HL-60/S4 (cell line): ENCODE measurements around the gene KCNMA1.

Source experiments
- in situ Hi-C: fragments of 300-500 bp; cut with MboI; formaldehyde crosslinking; loops from 2 replicates; pipeline ENCODE4 v1.14.3; 2022; ENCODE audit warnings: low sequenced_read_pairs

The KCNMA1 gene

DNA sequence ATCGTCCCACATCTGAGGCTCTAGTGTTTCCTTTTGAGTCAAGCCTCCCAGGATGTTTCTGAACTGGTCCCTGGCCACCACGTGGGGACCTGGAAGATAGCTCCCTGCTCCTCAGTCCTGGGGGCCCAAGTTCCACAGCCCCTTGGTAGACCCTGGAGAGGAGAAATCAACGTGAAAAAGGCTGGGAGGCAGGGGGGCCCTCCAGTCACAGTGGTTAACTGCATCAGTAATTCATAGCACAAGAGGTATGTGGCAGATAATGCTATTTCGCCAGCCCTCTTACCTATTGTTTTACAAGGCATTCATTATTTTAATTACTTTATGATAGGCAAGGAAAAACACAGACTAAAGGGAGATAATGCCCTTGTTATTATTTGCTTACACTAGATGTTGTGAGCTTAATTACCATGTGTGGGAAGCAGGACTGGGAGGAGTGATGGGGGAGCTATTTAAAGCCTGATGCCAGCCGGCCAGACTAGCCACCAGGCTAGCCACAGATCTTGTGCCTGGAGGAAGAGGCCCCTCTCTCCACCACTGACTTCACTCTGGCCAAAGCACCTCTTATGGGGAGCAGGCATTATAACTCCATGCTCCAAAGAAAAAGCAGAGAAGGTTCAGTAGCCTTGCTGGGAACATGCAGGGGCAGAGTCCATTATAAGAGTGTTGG is 230.7 kb downstream of the KCNMA1 start:
- in situ Hi-C loops: no loop called here

DNA sequence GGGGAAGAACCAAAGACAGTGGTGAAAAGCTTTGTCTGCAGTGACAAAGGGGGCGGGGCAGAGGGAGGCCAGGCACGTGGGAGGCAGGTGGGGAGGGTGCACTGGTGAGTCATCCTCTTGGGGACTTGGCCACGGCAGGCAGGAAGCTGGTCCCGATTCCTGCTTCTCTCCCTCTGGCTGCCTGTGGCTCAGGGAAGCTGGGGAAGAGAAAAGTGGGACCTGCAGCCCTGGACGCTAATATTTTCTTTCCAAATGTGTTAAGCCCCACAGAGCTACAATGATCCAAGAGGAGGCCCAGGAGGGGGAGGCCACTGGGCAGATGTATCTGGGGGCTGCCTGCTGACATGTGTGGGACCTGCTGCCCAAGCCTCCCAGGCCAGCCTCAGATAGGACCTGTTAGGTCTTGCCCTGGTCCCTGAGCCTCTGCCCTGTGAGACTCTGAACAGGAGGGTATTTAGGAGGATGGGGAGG is 231.8 kb downstream of the KCNMA1 start:
- in situ Hi-C loops: no loop called here

DNA sequence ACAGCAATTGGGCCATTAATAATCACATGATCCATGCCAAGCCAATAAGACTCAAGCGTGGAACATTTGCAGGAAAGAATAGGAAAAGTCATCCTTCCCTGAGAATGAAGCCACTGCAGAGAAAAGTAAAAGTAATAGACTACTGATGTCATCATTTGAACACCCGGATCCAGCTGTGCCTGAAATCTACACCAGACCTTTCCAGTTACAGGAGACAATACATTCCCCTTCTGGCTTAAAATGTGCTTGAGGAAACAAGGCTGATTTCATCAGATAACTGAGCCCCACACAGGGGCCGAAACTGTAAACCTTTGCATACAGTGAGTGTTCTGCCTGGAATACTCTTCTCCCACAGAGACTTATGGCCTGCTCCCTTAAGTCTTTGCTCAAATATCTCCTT is 232.8 kb downstream of the KCNMA1 start:
- in situ Hi-C loops: no loop called here

DNA sequence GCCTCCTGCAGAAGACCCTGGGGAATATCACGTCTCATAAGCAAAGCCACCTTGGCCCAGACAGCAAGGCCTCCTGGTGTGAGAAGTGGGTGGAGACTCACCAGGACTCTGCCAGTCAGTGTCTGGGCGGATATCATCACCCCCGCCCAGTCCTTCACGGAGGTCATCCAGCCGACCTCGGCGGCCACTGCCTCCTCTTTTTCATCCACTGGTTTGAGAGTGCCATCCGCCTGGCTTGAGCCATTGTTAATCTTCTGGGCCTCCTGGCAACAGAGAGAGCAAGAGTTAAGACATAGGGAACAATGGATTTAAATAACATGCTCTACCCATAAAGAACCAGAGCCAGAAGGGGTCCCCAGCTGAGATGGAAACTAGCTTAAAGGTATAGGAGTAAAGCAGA is 233.8 kb downstream of the KCNMA1 start:
- in situ Hi-C loops: no loop called here

DNA sequence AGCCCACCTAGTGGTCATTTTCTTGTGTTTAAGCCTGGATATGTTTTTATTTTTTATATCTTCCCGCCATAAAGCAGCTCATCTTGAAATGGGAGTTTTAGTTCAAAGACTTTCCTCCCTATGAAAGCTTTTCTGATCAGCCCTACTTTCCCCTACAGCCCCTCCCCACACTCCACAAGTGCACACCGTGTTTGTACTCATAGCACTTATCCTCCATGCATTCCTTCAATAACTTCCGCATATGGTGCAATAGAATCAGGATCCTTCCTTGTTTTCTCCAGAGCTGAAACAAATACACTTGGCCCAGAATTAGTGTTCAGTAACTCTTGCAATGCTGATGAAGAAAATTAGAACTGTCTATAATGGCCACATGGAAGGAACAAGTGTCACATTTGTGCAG is 235.9 kb downstream of the KCNMA1 start:
- in situ Hi-C loops: no loop called here

DNA sequence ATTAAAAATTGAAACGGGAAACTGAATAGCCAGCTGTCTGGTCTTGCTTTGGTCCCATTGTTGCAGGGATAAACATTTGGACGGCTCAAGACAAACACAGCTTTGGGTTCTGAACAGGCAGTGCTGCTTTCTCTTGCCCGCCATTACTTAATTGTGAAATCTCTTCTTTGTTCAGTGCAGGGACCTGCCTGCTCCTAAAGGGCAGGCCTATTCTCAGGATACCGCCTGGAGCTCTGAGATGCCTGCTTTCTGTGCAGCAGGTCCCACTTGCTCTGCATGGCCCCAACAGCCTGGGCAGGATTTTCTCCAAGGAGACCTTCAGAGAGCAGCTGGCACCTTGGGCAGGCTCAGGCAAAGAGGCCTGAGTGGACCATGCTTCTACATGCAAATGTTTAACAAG is 237.6 kb downstream of the KCNMA1 start:
- in situ Hi-C loops: no loop called here

DNA sequence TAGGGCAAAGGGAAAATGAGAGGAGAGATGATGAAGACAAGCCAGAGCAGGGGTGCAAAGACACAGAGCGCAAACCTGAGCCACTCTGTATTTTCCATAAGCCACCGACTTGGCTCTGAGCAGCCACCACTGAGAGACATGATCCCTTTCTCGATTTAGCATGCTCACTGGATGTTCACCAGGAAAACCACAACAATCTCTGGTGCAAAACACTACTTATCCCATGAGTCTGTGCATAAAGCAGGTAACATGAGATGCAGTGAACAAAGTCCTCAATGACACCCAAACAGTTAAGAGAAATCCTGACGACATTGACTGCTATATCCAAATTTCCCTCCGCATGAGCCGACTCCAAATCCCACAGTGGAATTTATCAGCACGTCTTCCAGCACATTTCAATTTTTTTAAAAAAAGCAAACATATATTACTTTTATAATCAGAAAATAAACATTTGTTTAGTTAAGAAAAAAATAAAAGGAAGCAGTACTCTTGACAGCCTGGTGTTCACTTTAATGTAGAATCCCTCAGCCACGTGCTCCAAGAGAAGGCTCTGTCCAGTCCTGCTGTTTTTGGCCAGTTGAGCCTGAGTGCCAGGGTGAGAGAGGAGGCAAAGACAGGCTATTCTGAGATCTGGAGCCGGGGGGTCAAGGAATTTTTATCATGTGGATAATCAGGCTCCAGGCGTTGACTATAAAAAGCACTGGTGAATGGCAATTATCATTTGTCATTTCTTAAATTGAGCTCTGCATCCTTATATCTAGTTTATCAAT is 238.4 kb downstream of the KCNMA1 start:
- in situ Hi-C loops: loop anchor here (25.0 kb wide), 2 partner anchors 237 to 238 kb away; partner anchors contain the start of gene KCNMA1

DNA sequence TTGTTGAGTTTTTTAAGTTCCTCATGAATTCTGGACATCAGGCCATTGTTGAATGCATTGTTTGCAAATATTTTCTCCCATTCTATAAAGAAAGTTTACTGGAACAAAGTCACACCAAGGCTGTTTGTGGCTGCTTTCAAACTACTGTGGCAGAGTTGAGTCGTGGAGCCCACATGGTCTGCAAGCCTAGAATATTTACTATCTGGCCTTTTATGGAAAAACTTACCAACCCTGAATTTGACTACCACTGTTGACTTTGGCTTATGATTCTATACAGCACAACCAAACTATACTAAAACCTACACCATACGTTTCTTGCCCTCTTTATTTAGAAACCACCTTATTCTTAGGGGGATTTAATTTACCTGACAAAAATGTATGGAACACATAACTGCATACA is 239.1 kb downstream of the KCNMA1 start:
- in situ Hi-C loops: loop anchor here (25.0 kb wide), 2 partner anchors 236 to 239 kb away; partner anchors contain the start of gene KCNMA1

DNA sequence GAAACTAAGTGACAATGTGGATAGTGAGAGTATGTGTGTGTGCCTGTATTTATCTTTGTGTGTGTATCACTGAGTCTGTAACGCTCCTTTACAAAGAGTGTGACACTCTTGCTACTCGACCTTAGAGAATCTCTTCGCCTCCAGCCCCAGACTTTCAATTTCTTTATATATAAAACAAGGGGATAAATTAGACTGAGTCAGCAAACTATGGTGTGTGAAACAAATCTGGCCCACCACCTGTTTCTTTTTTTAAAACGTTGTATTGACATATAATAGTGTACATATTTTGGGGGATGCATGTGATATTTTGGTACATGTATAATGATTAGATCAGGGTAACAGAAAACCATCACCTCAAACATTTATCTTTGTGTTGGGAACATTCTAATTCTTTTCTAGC is 240.5 kb downstream of the KCNMA1 start:
- in situ Hi-C loops: loop anchor here (25.0 kb wide), 2 partner anchors 235 to 240 kb away; partner anchors contain the start of gene KCNMA1

DNA sequence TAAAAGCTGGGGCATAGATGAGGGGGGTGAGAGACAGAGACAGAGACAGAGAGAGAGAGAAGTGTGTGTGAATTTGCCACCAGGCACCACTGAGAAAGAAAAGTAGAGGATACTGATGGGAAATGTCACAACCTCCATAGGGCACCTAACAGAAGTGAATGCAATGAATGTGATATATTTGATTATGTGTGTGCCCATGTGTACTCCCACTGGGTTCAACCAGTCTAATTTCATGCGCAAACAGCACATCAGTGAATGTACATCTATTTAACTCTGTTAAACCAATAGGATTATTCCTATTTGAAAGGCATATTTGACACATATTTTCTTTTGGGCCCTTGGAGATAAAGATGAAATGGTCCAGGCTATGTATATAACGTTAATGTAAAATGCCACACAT is 241.3 kb downstream of the KCNMA1 start:
- in situ Hi-C loops: loop anchor here (25.0 kb wide), 2 partner anchors 234 to 241 kb away; partner anchors contain the start of gene KCNMA1

DNA sequence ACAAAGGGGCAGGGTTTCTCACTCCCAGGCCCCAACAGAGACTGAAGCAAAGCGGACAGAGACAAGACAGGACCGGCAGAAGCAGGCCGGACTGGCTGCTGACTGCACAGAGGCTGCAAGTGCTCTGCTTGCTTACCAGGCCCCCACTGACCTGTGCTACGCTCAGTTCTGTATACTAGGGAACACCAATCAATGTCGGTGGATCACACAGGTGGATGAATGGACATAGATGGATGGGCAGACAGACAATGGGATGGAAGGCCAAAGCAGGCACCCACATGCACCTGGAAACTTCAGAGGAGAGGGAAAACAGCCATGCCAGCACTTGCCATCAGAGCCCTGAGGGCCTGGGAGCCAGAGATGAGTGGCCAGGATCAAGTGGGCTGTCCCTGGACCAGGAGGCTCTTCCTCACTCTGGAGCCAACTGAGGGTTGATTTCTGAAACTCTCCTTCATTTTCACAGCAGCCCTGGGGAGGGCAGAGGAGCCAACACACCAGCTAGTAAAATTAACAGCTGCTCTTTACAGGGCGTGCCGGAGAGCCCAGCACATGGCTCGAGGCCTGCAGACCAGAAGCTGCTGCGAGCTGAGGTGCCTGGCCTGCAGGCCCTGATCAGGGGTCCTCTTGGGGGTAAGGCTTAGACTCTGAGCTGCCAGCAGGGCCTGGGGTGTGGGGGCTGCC is 243.6 kb downstream of the KCNMA1 start:
- in situ Hi-C loops: loop anchor here (25.0 kb wide), 2 partner anchors 232 to 243 kb away; partner anchors contain the start of gene KCNMA1

DNA sequence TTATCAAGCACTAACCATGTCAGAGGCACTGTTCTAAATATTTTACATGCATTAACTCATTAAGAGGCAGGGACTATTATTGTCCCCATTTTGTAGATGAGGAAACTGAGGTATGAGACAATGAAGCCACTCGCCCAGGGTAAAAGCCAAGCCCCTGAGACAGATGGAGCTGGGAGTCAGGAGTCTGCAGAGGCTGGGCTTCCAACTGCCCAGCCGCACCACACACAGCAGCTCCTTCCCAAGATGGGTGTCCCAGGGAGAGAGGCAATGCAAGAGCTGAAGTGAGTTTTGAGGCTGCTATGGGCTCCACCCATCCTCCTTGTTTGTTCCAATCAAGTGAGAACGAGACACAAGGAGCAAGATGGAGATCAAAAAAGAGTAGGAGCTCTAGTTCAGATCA is 244.2 kb downstream of the KCNMA1 start:
- in situ Hi-C loops: loop anchor here (25.0 kb wide), 2 partner anchors 231 to 244 kb away; partner anchors contain the start of gene KCNMA1

DNA sequence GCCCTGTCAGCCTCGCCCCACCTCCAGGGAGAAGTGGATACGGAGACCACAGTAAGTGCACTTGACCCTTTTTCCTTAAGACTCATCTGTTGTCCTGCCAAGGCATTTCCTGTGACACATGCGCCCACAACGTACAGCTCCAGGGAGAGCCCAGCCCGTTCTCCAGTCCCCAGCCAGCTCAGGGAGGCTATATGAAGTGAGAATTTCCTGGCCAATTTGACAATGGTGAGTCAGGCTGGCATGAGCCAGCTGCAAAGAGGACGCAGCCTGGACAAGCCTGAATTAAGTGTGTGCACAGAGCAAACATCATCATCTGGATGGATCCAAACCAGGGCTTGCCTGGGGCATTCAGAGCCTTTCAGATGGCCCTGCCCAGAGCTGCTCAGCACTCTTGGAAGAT is 244.8 kb downstream of the KCNMA1 start:
- in situ Hi-C loops: loop anchor here (25.0 kb wide), 2 partner anchors 231 to 244 kb away; partner anchors contain the start of gene KCNMA1

DNA sequence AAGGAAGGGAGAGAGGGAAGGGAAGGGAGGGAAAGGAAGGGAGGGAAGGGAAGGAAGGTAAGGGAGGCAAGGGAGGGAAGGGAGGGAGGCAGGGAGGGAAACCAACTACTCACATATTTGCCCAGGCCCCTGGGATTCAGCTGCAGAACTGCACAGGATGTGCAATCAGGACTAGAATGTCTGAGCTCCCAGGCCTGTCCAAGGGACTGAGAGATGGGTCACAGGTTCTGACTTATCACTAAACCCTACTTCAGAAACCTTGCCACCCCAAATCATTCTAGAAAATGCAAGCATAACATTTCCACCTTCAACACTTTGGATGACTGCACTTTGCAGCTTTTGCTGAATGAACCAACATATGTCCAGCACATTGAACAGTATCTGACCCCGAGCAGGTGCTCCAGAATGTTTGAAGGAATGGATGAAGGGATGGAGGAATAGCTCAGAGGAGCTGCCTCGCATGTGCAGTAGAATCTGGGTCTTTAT is 245.3 kb downstream of the KCNMA1 start:
- in situ Hi-C loops: loop anchor here (25.0 kb wide), 2 partner anchors 230 to 245 kb away; partner anchors contain the start of gene KCNMA1

DNA sequence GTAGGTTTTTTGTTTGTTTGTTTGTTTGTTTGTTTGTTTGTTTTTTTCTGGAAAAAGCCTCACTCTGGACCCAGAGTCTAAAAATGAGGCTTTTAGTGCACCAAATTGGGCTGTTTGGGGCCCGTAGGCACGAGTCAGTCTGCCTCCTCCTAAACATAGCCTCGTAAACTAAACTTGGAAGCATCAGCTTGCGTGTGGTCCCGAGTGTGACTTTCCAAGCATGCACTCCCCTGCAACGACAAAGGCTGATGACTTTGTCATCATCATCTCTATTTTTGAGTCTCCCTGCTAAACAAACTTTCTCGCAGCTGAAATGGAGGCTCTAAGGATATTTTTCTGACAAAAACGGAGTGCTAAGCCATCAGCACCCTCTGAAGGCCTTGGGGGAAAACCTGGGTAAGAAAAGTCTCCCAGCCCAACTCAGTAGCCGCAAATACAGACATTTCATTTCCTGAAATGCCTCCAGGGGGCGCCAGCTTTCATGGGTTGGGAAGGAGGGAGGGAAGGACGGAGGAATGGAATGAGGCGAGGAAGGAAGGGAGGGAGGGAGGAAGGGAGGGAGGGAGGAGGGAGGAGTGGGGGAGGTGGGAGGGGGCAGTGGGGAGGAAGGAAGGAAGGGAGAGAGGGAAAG is 245.9 kb downstream of the KCNMA1 start:
- in situ Hi-C loops: loop anchor here (25.0 kb wide), 2 partner anchors 229 to 246 kb away; partner anchors contain the start of gene KCNMA1

DNA sequence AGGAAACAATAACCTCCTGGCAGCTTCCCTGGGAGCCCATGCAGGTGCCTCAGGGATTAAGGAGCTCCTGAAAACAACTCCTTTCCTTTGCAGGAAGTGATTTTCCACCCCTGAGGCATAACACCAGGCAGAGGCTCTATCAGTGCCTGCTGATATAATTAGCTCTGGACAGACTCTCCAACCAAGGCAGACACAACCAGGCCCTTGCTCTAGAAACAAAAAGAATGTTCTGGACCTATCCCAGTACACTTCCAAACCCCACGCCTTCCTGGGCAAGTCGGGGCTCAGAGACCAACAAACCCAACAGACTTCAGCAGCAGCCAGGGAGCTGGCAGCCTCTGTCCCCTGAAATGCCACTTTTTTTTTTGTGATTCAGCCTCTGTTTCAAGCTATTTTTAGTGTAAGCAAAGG is 247.1 kb downstream of the KCNMA1 start:
- in situ Hi-C loops: loop anchor here (25.0 kb wide), 2 partner anchors 228 to 247 kb away; partner anchors contain the start of gene KCNMA1

DNA sequence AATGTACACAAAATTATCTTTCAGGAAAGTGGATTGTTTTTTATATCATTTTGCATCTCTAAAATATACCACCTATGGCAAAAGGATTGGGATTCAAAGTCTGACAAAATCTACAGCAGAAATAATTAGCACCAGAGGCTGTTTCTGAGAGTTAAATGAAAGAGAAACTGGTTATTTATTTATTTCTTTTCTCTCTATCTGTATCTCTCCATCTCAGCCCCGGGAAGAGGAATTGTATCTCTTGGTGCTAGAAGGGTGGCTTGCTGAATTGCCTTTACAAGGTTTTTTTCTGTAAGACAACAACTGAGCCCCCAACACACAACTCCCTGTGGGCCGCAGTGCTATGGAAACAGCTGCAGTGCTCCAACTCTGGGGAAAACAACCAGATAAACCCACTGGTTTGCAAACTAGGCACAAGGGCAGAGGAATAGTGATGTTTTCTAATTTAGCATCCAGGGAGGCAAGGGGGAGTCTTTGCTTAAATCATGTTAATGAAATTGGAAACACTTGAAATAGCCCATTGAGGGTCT is 249.0 kb downstream of the KCNMA1 start:
- in situ Hi-C loops: loop anchor here (25.0 kb wide), 2 partner anchors 226 to 249 kb away; partner anchors contain the start of gene KCNMA1

DNA sequence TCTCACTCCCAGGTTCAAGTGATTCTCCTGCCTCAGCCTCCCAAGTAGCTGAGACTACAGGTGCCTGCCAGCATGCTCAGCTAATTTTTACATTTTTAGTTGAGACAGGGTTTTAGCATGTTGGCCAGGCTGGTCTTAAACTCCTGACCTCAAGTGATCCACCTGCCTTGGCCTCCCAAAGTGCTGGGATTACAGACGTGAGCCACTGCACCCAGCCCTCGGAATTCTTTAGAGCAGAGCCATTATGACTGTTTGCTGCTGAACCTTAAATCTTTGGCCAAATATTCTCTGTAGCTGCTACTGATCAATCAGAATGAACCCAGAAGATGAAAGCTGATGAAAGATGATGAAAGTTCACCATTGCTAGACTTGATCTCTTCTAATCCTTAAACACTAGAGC is 249.9 kb downstream of the KCNMA1 start:
- in situ Hi-C loops: loop anchor here (25.0 kb wide), 2 partner anchors 225 to 250 kb away; partner anchors contain the start of gene KCNMA1

DNA sequence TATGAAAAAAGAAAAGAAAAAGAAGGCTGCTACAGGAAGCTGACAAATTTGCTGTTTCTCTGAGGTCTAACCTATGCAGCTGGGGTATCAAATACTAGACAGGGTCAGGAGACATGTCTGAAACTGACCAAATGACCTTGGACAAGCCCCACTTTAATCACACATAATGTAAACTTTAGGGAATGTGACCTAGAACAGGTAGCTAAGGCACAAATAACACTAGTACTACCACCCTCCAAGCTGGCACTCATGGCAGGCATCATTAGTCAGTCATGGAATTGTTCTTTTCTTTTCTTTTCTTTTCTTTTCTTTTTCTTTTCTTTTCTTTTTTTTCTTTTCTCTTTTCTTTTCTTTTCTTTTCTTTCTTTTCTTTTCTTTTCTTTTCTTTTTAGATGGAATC is 250.4 kb downstream of the KCNMA1 start:
- in situ Hi-C loops: loop anchor here (25.0 kb wide), 2 partner anchors 225 to 250 kb away; partner anchors contain the start of gene KCNMA1

DNA sequence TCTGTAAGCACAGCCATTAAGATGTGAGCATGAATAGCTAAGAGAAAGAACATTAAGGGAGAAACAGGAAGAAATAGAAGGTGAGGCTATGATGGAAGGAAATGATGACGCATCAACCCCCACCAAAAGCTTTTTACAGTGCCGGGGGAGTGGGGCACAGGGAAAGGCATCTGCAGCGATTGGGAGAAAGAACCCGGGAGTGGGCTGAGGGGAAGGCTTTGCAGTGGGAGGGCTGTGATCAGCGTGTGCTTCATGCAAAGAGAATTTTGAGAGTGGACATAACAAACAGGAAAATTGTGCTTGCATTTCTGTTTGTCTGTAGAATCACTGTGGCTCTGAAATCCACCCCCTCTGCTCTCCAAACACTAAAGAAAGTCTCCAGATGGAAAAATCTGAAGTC is 250.8 kb downstream of the KCNMA1 start:
- in situ Hi-C loops: loop anchor here (25.0 kb wide), 2 partner anchors 225 to 250 kb away; partner anchors contain the start of gene KCNMA1
